ENCODE data around the gene LDLRAD4.

DNA sequence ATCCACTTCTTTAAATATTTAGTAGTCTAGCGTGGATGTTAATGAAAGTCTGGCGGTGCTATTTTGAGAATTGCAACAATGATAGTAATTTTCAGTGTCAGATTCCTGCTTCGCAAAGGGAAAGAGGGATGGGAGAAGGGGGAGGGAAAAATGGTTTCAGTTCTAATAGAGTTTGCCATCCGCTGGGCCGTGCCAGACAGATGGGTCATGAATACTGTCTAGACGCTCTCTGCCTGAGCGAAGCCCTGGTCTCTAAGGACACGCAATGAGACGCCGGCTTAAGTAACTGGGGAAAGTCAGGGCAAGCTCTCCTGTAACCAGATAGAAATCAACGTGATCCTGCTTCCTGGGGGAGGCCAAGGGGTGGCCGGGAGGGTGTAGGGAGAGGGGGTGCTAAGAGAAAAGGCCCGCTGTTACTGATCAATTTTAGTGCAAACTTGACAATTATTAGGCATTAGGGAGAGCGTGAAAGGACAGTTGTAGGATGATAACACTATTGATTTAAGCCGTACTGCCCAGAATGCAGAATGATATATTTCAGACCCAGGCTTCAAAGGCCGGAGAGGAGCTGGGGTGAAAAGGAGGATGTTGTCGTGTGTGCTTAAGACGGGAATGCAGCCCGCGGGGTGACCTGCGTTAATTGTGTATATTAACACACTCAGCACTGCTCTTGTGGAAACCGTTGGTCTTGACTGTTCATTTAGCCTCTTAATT lies 229.2 kb downstream of the LDLRAD4 start:
- TF ChIP-seq CTCF (IDR thresholded peaks at IDR 0.05; ENCODE audit: insufficient read depth, low read length, poor library complexity, severe bottlenecking) (no peak), EZH2phosphoT487 (conservative IDR thresholded peaks at IDR 0.05; ENCODE audit: low read length) (no peak)

Measured in SU-DHL-6 (cell line).